RCC 7860 (cell line): ENCODE measurements around the gene WIF1.

Experiments used
- DNase-seq: peaks from one replicate; pipeline ENCODE4 v3.0.0-alpha.2; 2015; ENCODE audit warnings: low spot score
- FAIRE-seq: peaks from 2 replicates; lab custom pipeline; 2012; peaks lifted over from hg19 to GRCh38; lab: Jason Lieb, UNC

Gene WIF1

GRCh38 chr12:65122703-65123102 lies 1.6 kb upstream of the WIF1 start:
- no peak for FAIRE-seq
- no peak for DNase-seq

- FAIRE-seq, result no peak
- no peak for DNase-seq
Observed at GRCh38 chr12:65121956-65122469, 908 bp upstream of the WIF1 start.

DNA sequence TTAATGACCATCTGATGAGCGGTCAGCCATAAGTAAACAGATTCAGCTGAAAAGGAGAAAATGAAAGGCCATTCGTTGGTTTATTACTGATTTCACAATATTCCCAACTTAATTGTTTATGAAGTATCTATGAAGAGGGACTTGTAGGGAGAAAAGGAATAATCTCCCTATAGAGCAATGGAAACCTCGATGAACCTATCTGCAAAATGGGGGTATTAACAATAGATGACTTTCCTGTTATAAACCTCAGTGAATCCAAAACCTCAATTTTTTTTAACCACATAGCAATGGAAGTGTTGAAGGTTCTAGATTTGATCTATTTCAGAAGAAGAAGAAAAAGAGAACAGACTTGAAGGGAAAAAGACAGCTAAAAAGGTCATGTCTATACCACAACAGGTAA lies 2.0 kb downstream of the WIF1 start:
- no peak for FAIRE-seq

GRCh38 chr12:65113621-65114035 lies 7.5 kb downstream of the WIF1 start:
- DNase-seq (no peak), FAIRE-seq (no peak)

More for the DNA sequence above, 2.0 kb downstream of the WIF1 start:
- DNase-seq, result no peak

DNA sequence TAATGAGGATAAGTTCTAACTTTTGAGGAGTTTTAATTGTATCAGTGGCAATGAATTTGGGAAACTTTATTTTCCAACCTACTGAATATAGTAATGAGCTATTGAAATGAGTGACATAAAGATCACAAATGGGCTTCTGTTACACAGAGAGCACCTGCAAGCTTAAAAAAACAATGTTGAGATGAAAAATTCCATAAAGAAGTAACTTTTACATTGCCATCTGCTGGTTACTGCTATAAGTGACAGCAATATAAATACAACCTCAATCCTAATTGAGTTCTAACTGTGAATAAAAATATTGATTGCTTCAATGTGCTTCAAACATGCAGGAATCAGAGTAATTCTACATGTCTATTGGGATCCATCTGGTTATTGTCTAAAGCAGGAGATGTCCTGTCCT lies 14.2 kb downstream of the WIF1 start:
- FAIRE-seq (no peak), DNase-seq (no peak)

DNA sequence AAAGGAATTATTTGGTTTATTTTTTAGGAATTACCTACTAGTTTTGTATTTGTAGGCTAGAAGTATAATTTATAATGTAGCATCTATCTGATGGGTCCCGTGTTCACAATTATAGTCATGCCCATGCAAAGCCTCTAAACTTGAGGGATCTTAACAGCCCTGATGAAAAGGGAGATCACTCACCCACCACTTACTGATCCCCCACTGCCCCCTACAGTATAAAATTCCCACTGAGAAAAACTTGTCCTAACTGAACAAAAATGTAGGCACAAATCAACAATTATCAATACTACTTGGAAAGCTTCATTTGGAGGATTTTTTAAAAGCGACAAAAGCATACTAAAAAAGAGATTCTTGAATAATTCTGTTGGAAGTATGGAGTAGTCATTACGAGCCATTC lies 21.0 kb downstream of the WIF1 start:
- FAIRE-seq (no peak), DNase-seq (no peak)

- DNase-seq (no peak), FAIRE-seq (no peak)
Observed at GRCh38 chr12:65099182-65099581, 21.9 kb downstream of the WIF1 start.

DNA sequence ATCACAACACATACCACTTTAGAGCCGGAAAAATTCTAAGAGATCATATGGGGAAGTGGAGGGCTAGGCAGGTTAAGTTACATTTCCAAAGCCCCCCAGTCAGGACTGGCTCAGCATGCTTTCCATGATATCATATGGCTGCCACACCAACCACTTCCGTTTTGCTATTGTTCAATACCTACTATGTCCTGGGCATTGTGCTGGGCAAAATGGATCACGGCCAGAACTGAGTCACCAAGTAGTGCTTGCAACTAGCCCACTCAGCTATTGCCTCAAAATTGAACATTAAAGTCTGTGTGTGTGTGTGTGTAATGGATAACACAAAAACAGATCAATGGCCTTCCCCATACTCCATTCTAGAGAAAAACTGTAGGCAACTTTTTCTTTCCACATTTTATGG lies 22.7 kb downstream of the WIF1 start:
- DNase-seq (no peak), FAIRE-seq (no peak)

GRCh38 chr12:65094722-65095121 lies 26.4 kb downstream of the WIF1 start:
- FAIRE-seq (no peak), DNase-seq (no peak)

GRCh38 chr12:65093606-65094005 lies 27.5 kb downstream of the WIF1 start:
- DNase-seq (no peak), FAIRE-seq (no peak)

GRCh38 chr12:65090461-65090860 lies 30.6 kb downstream of the WIF1 start:
- DNase-seq (no peak), FAIRE-seq (no peak)

- DNase-seq, result no peak
- FAIRE-seq, result no peak
Observed at GRCh38 chr12:65086236-65086635, 34.9 kb downstream of the WIF1 start.

DNA sequence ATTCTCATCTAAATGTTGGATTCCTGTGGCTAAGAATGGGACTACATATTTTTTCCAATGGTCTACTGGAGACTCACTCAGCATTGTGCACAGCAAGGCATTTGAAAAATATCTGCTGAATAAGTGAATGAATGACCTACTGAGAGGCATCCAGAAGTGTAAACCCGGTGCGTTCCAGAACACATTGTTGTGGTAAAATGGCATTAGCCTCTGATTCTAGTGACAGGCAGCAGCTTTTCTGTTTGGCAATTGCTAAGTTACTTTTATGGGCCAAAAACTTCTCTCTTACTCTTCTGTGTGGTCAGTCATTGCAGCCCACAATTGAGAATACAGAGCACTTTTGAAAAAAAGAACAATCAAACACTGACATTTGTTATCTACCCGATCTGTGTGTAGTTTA lies 36.5 kb downstream of the WIF1 start:
- FAIRE-seq, result no peak
- DNase-seq, result no peak

DNA sequence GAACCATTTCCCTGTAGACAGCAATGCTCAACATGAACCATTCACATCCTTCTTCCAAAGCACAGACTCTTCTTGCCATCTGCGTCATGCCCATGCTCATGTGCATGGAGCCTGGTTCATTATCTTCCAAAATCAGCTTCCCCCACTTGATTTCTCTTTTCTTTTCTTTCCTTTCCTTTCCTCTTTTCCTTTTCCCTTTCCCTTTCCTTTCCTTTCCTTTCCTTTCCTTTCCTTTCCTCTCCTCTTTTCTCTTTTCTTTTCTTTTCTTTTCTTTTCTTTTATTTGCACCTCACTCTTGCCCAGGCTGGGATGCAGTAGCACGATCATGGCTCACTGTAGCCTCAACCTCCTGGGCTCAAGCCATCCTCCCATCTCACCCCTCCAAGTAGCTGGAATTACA lies 37.5 kb downstream of the WIF1 start:
- no peak for FAIRE-seq

GRCh38 chr12:65082406-65082805 lies 38.7 kb downstream of the WIF1 start:
- FAIRE-seq, result no peak
- DNase-seq, result no peak

More for the DNA sequence above, 37.5 kb downstream of the WIF1 start:
- DNase-seq, result no peak

DNA sequence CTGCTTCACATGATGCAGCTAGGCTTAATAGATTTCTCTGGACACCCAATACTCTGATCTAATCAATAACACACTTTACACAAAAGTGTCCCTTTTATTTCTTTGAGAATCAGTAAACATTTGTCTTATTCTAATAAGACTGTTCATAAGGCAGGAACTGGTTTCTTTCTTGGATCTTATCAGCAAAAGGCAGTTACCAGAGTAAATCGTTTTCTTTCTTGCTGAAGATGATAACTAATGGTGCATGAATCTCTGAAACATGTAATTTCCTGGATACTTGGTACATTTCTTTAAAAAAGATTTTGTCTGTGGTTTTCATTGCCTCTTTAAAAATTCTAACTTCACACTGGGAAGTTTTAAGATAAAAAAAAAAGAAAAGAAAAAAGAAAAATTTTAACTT lies 39.6 kb downstream of the WIF1 start:
- no peak for DNase-seq
- FAIRE-seq, result no peak

DNA sequence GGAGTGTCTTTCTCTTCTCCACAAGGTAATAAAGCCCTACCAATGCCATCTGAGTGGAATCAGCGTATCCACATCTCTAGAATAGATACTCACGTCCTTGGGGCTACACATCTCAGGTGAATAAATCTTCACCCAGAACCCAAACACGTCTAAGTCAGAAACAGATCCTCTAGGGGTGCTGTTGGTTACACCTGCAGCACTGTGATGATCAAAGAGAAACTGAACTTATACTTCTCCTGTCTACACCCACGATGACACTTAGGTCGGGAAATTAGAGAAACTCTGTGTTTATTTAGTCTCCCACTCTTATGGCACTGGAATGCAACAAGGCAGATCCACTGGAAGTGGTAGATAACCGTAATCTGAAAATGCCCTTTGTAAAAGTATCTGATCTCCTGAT lies 46.2 kb downstream of the WIF1 start:
- FAIRE-seq (no peak), DNase-seq (no peak)

- DNase-seq (no peak), FAIRE-seq (no peak)
Observed at GRCh38 chr12:65069336-65069735, 51.8 kb downstream of the WIF1 start.

GRCh38 chr12:65067383-65067782 lies 53.7 kb downstream of the WIF1 start:
- DNase-seq, result no peak

DNA sequence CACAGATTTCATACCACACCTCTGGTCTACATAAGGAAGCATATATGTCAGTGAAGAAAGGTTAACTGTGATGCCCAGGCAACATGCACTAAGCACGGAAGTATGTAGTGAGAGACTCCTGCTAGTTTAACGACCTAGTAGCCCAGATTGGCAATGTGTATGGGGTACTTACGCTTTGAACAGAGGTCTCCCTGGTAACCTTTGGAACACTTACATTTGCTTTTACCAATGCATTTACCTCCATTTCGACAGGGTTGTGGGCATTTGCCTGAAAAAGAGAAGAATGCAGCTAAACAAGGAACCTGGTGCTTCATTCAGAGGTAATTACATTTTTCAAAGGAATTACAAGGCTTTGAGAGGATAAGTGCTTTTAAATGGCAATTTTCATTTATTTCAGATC lies 65.2 kb downstream of the WIF1 start:
- no peak for FAIRE-seq
- no peak for DNase-seq

More at GRCh38 chr12:65067383-65067782, 53.7 kb downstream of the WIF1 start:
- FAIRE-seq, result no peak

- DNase-seq (no peak), FAIRE-seq (no peak)
Observed at GRCh38 chr12:65051218-65051617, 69.9 kb downstream of the WIF1 start.

- FAIRE-seq, result no peak
- DNase-seq, result no peak
Observed at GRCh38 chr12:65045269-65045668, 75.8 kb downstream of the WIF1 start.

DNA sequence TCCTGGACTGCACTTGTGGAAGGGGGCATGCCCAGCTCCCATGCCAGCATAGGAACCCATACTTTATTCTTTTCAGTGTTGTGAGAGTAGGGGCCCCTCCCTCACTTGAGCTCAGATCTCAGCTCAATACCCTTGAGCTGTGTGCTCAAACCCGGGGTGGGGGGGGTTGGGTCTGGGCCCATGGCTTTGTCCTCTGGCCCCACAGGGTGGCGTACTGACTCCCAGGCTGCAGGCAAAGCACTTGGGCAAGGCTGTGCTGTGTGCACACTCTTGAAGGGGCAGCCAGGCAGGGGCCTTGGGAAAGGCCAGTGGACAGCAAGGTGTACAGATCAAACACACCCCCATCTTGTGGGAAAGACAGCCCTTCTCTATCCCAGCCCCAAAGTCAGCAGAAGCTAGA lies 81.8 kb downstream of the WIF1 start:
- no peak for DNase-seq
- no peak for FAIRE-seq

GRCh38 chr12:65025136-65025535 lies 96.0 kb downstream of the WIF1 start:
- no peak for DNase-seq
- FAIRE-seq, result no peak
